DOHH2 (cell line): ENCODE results near the gene SLC7A14.

Source experiments
- H3F3A ChIP-seq: fragments of 200-600 bp; sonication (generic), shearing (Covaris generic); 2 replicates; pipeline ENCODE4 v1.6.0; 2016; ENCODE audit warnings: antibody characterized with exemption, mild to moderate bottlenecking; ENCODE audit not compliant: control insufficient read depth, insufficient read depth
- H3K27ac ChIP-seq: fragments of 200-600 bp; sonication (generic); 2 replicates; pipeline ENCODE4 v1.5.1; 2014; ENCODE audit warnings: low read depth, mild to moderate bottlenecking, low read length, moderate library complexity
- H3K27me3 ChIP-seq: fragments of 200-600 bp; sonication (generic); 2 replicates; pipeline ENCODE4 v1.6.1; 2014; ENCODE audit warnings: mild to moderate bottlenecking, low read length, mixed read lengths; ENCODE audit not compliant: control insufficient read depth
- H3K36me3 ChIP-seq: fragments of 200-600 bp; sonication (generic); 2 replicates; pipeline ENCODE4 v1.6.1; 2014; ENCODE audit warnings: mild to moderate bottlenecking, low read length, moderate library complexity, mixed read lengths; ENCODE audit not compliant: control insufficient read depth
- H3K4me1 ChIP-seq: fragments of 200-600 bp; sonication (generic); 2 replicates; pipeline ENCODE4 v1.6.1; 2014; ENCODE audit warnings: mild to moderate bottlenecking, low read length, mixed read lengths; ENCODE audit not compliant: control insufficient read depth
- H3K4me2 ChIP-seq: fragments of 200-600 bp; sonication (generic); 2 replicates; pipeline ENCODE4 v1.6.0; 2014; ENCODE audit warnings: mild to moderate bottlenecking, low read length, moderate library complexity
- H3K4me3 ChIP-seq: fragments of 200-600 bp; sonication (generic); 2 replicates; pipeline ENCODE4 v1.5.1; 2014; ENCODE audit warnings: mild to moderate bottlenecking, low read length, mixed read lengths
- H3K79me2 ChIP-seq: fragments of 200-600 bp; sonication (generic); 2 replicates; pipeline ENCODE4 v1.6.1; 2014; ENCODE audit warnings: mild to moderate bottlenecking, low read length, mixed read lengths; ENCODE audit not compliant: control insufficient read depth
- H3K9me2 ChIP-seq: fragments of 200-600 bp; sonication (generic); replicated peaks from 2 replicates; pipeline ENCODE4 v1.6.1; 2014; ENCODE audit warnings: mild to moderate bottlenecking, low read length, mixed read lengths; ENCODE audit not compliant: control insufficient read depth
- H3K9me3 ChIP-seq: fragments of 200-600 bp; sonication (generic); 2 replicates; pipeline ENCODE4 v1.6.1; 2014; ENCODE audit warnings: antibody characterized with exemption, low read length, mixed read lengths; ENCODE audit not compliant: control insufficient read depth, insufficient read depth
- H4K20me1 ChIP-seq: fragments of 200-600 bp; sonication (generic); 2 replicates; pipeline ENCODE4 v1.6.0; 2014; ENCODE audit warnings: low read depth, mild to moderate bottlenecking, antibody characterized with exemption, low read length, moderate library complexity; ENCODE audit not compliant: control insufficient read depth, insufficient read depth
- EZH2phosphoT487 ChIP-seq: fragments of 200-600 bp; sonication (generic); IDR thresholded peaks from 2 replicates; pipeline ENCODE4 v1.6.1; 2017; ENCODE audit warnings: borderline replicate concordance, mild to moderate bottlenecking, antibody characterized with exemption, low read length, moderate library complexity, mixed read lengths
- TF ChIP-seq, protein P1 (sequence below): fragments of 200-600 bp; sonication (generic); IDR thresholded peaks from one replicate; pipeline ENCODE4 v1.5.1; 2014; ENCODE audit warnings: antibody characterized with exemption, mild to moderate bottlenecking, low read depth, low read length; ENCODE audit not compliant: poor library complexity, severe bottlenecking

SLC7A14 gene

DNA sequence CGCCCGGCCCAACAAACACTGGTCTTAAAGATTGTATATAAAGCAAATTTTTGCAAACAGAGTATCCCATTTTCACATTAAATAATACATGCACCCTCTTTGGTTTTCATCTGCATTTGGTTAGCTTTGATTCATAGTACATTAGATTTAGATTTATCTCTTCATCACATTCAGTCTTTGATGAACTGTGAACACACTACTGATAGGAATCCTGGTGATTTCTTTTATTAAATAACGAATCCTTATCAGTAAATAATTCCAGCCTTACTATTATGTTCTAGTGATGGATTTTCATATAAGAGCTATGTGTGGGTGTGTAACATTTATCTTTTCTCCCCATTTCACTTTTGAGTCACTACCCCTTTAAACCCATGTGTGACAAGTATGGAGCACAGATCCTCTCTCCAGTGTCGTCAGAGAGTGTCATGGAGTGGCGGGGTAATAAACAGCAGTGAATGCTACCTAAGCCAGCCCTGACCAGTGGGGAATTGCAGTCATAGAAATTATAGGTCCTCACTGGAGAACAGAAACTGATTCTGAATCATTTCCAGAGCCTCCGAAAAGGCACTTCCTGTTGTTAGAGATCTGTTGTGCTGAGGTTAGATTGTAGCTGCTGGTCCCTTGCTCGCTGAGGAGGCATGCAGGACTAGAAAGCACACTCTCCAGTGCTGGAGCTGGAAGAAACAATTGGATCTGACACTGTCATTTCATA lies 22.0 kb downstream of the SLC7A14 start:
- Histone ChIP-seq H3K4me1 (no peaks in the 10 kb centered on the region), H3K4me2 (no peak overlapping the region), H3K9me2 (no peaks in the 10 kb centered on the region), H3K4me3 (no peak overlapping the region), H3K27ac (no peak overlapping the region), H4K20me1 (no peaks in the 10 kb centered on the region), H3K36me3 (no peaks in the 10 kb centered on the region), H3K9me3 (no peaks in the 10 kb centered on the region), H3F3A (no peaks in the 10 kb centered on the region), H3K27me3 (no peaks in the 10 kb centered on the region), H3K79me2 (no peaks in the 10 kb centered on the region)
- no peak for TF ChIP-seq EZH2phosphoT487
- TF ChIP-seq, protein P1, sequence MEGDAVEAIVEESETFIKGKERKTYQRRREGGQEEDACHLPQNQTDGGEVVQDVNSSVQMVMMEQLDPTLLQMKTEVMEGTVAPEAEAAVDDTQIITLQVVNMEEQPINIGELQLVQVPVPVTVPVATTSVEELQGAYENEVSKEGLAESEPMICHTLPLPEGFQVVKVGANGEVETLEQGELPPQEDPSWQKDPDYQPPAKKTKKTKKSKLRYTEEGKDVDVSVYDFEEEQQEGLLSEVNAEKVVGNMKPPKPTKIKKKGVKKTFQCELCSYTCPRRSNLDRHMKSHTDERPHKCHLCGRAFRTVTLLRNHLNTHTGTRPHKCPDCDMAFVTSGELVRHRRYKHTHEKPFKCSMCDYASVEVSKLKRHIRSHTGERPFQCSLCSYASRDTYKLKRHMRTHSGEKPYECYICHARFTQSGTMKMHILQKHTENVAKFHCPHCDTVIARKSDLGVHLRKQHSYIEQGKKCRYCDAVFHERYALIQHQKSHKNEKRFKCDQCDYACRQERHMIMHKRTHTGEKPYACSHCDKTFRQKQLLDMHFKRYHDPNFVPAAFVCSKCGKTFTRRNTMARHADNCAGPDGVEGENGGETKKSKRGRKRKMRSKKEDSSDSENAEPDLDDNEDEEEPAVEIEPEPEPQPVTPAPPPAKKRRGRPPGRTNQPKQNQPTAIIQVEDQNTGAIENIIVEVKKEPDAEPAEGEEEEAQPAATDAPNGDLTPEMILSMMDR: no peak

DNA sequence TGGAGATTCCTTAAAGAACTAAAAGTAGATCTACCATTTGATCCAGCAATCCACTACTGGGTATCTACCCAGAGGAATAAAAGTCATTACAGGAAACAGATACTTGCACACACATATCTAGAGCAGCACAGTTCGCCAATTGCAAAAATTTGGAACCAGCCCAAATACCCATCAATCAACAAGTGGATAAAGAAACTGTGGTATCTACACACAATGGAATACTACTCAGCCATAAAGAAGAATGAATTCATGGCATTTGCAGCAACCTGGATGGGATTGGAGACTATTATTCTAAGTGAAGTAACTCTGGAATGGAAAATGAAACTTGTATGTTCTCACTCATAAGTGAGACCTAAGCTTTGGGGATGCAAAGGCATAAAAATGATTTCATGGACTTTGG lies 23.8 kb downstream of the SLC7A14 start:
- Histone ChIP-seq H3F3A (no peaks in the 10 kb centered on the region), H3K4me3 (no peak overlapping the region), H3K27me3 (no peaks in the 10 kb centered on the region), H3K36me3 (no peaks in the 10 kb centered on the region), H3K9me3 (no peaks in the 10 kb centered on the region), H3K79me2 (no peaks in the 10 kb centered on the region), H3K27ac (no peak overlapping the region), H3K4me1 (no peaks in the 10 kb centered on the region), H3K4me2 (no peak overlapping the region), H3K9me2 (no peaks in the 10 kb centered on the region; the same call in 1 of the 2 replicates), H4K20me1 (no peaks in the 10 kb centered on the region)
- TF ChIP-seq, protein P1: no peak
- no peak for TF ChIP-seq EZH2phosphoT487

DNA sequence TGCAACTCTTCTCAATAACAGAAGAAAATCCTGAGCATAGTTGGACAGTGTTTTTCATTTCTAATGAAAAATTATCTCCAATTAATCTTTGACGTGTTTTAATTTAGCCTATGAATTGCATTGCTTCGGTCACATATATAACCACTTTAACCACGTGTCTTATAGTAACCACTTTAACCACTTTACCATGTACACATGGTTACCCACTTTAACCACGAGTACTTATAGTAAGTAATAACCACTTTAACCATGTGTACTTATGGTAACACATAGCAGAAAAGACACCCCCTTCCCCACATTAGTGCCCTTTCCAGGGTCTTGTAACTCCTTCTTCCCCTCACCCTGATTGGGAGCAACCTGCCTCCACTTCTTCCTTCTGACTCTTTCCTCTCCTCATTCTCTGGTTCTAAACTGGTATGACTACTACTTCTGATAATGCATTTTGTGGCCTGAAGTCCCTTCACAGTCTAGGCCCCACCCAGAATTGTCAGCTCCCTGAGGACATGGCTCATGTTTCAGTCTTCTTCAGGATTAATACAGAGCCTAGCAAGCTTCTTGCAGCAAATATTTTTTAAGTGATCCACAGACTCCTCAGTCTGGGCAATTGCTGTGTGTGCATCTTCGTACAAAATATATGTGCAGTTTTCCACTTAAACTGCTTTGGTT lies 25.0 kb downstream of the SLC7A14 start:
- Histone ChIP-seq H3K27ac (no peak overlapping the region), H3K9me2 (no peaks in the 10 kb centered on the region; the same call in 1 of the 2 replicates), H3F3A (no peaks in the 10 kb centered on the region), H3K4me1 (no peaks in the 10 kb centered on the region), H3K79me2 (no peaks in the 10 kb centered on the region), H3K4me3 (no peak overlapping the region), H3K9me3 (no peaks in the 10 kb centered on the region), H3K4me2 (no peak overlapping the region), H3K27me3 (no peaks in the 10 kb centered on the region), H3K36me3 (no peaks in the 10 kb centered on the region), H4K20me1 (no peaks in the 10 kb centered on the region)
- TF ChIP-seq, protein P1: no peak
- TF ChIP-seq EZH2phosphoT487: no peak
